Lower lobe of right lung (tissue), 2 donors: Measurements from ENCODE around the gene TJP1. TPM values are rescaled to one million over a fixed set of nuclear protein-coding genes. Genes with fewer than 3 reads are reported as not detected.

Experiments used
- ATAC-seq, 2 donors: fragments of 200-7000 bp; cut with Tn5 transposase; one replicate each; pipeline ENCODE4 v1.9.1; 2020 to 2022; ENCODE audit warnings: mild to moderate bottlenecking in 2 of 2, moderate library complexity in 2 of 2
- DNase-seq: peaks from one replicate; pipeline ENCODE4 v3.0.0-alpha.2; 2020
- H3K27ac ChIP-seq: fragments of 200-600 bp; one replicate; pipeline ENCODE4 v1.8.0; 2022
- H3K27me3 ChIP-seq: fragments of 200-600 bp; one replicate; pipeline ENCODE4 v1.8.0; 2022; ENCODE audit warnings: low read depth
- H3K36me3 ChIP-seq: fragments of 200-600 bp; one replicate; pipeline ENCODE4 v1.8.0; 2022; ENCODE audit warnings: mild to moderate bottlenecking
- H3K4me1 ChIP-seq: fragments of 200-600 bp; one replicate; pipeline ENCODE4 v1.8.0; 2022
- H3K4me3 ChIP-seq: fragments of 200-600 bp; one replicate; pipeline ENCODE4 v1.8.0; 2022; ENCODE audit warnings: mild to moderate bottlenecking
- H3K9me3 ChIP-seq: fragments of 200-600 bp; one replicate; pipeline ENCODE4 v1.8.0; 2022
- CTCF ChIP-seq: fragments of 200-600 bp; IDR thresholded peaks from one replicate; pipeline ENCODE4 v1.8.0; 2022; ENCODE audit warnings: antibody characterized with exemption, mild to moderate bottlenecking
- intact Hi-C: fragments of 100-400 bp; cut with DNase I; formaldehyde crosslinking; loops from one replicate; pipeline ENCODE4 v1.11.0; 2022
- total RNA-seq: library from RNA; stranded (reverse); fragmentation: NEBNext Ultra II Directional; extraction: Animal tissue kit (Norgen Biotek cat#: 25700); gene quantifications from one replicate; pipeline ENCODE4 v1.2.1, GENCODE V29; 2021
- donor health status: DM: no; HTN: yes; CAD: no; lungs with severe emphysema.

The TJP1 gene
- total RNA-seq, 1 donor from 2014 or later: 115 TPM

DNA sequence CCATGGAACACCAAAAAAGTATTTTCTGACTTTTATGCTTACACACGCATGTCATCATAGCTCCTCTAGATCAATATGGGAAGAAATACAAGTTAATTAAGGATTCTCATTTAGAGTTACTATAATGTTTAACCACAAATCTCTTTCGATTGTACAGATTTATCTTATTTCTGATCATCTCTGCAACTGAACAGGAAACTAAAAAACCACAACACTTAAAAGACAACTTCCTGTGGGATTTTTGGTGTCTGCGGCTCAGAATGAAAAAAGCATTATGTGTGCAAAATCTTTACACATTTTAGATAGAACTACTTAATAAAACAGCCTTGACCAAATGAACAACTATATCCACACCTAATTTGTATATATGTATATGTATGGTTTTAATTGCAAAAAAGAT is 3.0 kb upstream of the TJP1 start:
- Histone ChIP-seq H3K4me3 (no peak overlapping the region), H3K9me3 (no peaks in the 10 kb centered on the region), H3K27ac (no peak overlapping the region), H3K4me1 (peaks cover 21% of the 10 kb centered on the region), H3K36me3 (no peaks in the 10 kb centered on the region), H3K27me3 (peaks cover 12% of the 10 kb centered on the region)
- intact Hi-C loops: no loop called here
- no peak for TF ChIP-seq CTCF
- ATAC-seq (no peak), DNase-seq (no peak)

DNA sequence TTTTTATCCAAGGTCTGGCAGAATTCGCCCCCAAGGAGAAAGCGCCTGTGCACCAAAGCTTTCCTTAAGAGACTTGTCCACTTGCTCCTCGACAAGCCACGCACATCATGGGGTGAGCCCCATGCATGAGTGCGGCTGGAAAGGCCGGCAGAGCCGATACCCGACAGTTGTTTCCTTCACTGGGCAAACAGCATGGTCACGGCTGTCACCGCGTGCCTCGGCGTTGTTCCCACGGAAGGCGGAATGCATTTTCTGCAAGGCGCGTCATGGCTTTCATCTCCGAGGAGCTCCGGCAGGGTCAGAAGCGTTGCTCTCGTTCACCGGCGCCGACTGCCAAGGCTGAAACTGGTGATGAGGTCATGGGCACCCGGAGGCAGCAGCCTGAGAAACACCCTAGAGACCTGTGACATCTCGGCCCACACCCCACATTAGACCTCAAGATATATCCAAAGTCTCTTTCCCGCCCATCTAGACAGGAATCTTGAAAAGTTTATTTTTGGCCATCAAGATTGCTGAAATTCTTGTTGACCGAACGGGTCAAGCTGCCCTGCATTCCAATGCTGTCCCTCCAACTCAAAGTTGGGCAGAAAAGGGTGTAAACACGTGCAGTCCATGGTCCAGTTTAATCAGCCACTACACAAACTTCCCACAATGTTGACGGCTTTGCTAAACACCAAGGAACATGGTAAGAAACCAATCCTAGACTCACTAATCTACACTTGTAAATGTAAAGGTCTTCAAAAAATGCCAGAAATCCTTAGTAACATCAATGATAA is 604 bp upstream of the TJP1 start:
- no peaks in the 10 kb centered on the region for H3K9me3 ChIP-seq
- intact Hi-C loops: no loop called here
- no peak for TF ChIP-seq CTCF
- H3K27me3 ChIP-seq: peaks cover 12% of the 10 kb centered on the region
- no peaks in the 10 kb centered on the region for H3K36me3 ChIP-seq
- peaks cover 31% of the 10 kb centered on the region for H3K4me1 ChIP-seq
- H3K4me3 ChIP-seq: peak overlapping the region; percentile 71
- DNase-seq (peak; percentile 82), ATAC-seq (peak; percentile 67 to 68)
- H3K27ac ChIP-seq: peak overlapping the region; percentile 97

GRCh38 chr15:29821416-29822099 is 710 bp downstream of the TJP1 start:
- peak; percentile 31 for TF ChIP-seq CTCF
- Histone ChIP-seq H3K27me3 (peaks cover 12% of the 10 kb centered on the region), H3K36me3 (no peaks in the 10 kb centered on the region), H3K4me3 (peak overlapping the region; percentile 71), H3K9me3 (no peaks in the 10 kb centered on the region), H3K4me1 (peaks cover 29% of the 10 kb centered on the region), H3K27ac (peak overlapping the region; percentile 97)
- ATAC-seq: peak; percentile 75 to 80
- intact Hi-C loops: no loop called here
- DNase-seq: peak; percentile 83

DNA sequence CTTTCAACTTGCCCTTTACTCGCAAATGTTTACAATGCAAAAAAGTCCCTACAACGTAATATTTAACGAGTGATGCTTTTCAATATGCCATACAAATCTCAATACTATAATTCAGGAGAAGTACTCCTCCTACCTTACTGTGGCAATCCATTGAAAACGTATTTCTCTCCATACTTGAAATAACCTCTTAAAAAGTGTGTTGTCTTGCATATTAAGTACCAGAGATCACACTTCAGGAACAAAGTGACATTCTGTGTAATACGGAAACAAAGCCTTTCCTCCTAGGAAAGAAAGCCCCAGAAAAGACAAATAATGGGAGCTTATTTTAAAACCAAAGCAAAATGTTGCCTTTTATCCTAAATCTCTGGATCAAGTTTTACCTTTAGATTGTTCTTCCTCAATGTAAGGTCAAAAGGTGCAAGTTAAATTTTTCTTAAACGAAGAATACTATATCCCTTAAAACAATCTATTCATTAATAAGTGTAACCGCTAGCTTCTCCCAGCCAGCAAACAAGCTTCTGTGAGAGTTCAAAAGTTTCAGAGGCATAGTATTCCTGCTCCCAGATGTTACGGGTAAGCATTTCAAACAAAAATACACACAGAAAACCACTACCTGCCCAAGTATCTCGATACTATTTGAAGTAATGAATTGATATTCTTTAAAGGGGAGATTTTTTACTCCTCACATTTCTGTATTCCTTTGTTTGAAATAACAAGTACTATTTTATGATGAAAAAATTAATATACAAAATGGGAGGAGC is 1.7 kb downstream of the TJP1 start:
- H3K27me3 ChIP-seq: peaks cover 12% of the 10 kb centered on the region
- no peaks in the 10 kb centered on the region for H3K9me3 ChIP-seq
- intact Hi-C loops: no loop called here
- peak overlapping the region; percentile 97 for H3K27ac ChIP-seq
- TF ChIP-seq CTCF: no peak
- no peak for ATAC-seq
- no peak for DNase-seq
- peaks cover 39% of the 10 kb centered on the region for H3K4me1 ChIP-seq
- H3K4me3 ChIP-seq: peak overlapping the region; percentile 71
- H3K36me3 ChIP-seq: no peaks in the 10 kb centered on the region

DNA sequence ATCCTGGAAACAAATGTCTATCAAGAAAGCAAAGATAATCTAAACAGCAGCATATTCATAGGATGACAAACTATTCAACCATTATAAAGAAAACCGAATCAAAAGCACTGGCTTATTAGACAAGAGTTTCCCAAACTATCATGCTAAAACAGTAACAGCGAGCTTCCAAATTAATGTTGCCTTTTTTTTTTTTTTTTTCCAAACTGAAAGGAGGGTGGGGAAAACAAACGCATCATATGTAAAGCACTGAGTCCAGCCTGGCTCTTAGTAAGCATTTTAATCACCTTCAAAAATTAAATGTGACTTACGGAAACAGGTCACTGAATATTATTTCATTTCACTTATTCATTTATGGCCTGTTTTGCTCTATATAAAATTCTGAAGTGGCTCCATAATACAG is 2.3 kb downstream of the TJP1 start:
- H3K9me3 ChIP-seq: no peaks in the 10 kb centered on the region
- ATAC-seq: no peak
- TF ChIP-seq CTCF: no peak
- H3K4me3 ChIP-seq: peak overlapping the region; percentile 71
- peaks cover 12% of the 10 kb centered on the region for H3K27me3 ChIP-seq
- H3K36me3 ChIP-seq: no peaks in the 10 kb centered on the region
- peak overlapping the region; percentile 97 for H3K27ac ChIP-seq
- DNase-seq: no peak
- intact Hi-C loops: no loop called here
- H3K4me1 ChIP-seq: peaks cover 39% of the 10 kb centered on the region
